Astrocyte of the spinal cord (primary cell): Measurements from ENCODE around the gene TDRD15.

ENCODE experiments used
- DNase-seq: peaks from one replicate; pipeline ENCODE4 v3.0.0; 2011; ENCODE audit warnings: low read depth, low spot score
- H3K4me3 ChIP-seq: 2 replicates; pipeline ENCODE4 v1.5.1; 2011; ENCODE audit warnings: low read depth, mild to moderate bottlenecking, low read length, moderate library complexity
- in situ Hi-C: cut with HindIII; loops from 2 replicates; pipeline ENCODE4 v1.10.0; 2017; ENCODE audit warnings: low sequenced_read_pairs
- TF ChIP-seq, protein P1 (sequence below): IDR thresholded peaks from 2 replicates; pipeline ENCODE4 v1.5.1; 2012; ENCODE audit warnings: low read depth, mild to moderate bottlenecking, low read length, inconsistent platforms

TDRD15 gene

DNA sequence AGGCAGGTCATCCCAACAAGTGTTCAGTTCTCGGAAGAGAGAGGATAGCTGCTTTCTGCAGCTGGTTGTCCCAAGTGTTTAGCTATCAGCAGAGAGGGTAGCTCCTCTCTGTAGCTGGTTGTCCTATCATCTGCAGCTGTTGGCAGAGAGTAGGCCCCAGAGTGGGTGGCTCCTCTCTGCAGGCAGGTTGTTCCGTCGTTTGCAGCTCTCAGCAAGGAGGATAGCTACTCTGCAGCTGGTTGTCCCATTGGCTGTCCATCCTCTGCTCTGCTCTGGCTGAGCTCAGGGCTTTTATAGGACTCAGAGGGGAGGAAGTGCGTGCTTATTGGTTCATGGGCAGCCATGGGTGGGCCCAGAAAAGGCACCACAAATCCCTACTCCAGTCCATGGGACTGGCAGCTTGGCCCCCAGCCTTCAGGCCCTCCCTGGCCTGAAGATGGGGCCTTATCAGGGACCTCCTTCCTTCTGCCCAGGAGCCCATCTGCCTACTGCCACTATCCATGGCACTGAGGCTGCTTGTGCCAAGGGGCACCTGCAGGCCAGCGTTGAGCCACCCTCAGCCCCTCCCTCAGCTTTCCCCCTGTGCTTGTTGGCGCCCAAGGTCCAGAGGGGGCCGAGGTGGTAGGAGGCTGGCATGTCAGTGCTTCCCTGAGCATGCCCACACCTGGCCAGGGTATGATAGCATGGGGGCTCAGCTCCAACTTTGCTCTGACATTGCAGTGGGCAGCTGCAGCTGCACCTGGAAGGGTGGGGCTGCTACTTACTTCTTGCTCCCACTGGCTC, 38.3 kb downstream of the TDRD15 start:
- DNase-seq: no peak
- in situ Hi-C loops: no loop called here
- TF ChIP-seq, protein P1, sequence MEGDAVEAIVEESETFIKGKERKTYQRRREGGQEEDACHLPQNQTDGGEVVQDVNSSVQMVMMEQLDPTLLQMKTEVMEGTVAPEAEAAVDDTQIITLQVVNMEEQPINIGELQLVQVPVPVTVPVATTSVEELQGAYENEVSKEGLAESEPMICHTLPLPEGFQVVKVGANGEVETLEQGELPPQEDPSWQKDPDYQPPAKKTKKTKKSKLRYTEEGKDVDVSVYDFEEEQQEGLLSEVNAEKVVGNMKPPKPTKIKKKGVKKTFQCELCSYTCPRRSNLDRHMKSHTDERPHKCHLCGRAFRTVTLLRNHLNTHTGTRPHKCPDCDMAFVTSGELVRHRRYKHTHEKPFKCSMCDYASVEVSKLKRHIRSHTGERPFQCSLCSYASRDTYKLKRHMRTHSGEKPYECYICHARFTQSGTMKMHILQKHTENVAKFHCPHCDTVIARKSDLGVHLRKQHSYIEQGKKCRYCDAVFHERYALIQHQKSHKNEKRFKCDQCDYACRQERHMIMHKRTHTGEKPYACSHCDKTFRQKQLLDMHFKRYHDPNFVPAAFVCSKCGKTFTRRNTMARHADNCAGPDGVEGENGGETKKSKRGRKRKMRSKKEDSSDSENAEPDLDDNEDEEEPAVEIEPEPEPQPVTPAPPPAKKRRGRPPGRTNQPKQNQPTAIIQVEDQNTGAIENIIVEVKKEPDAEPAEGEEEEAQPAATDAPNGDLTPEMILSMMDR: no peak
- H3K4me3 ChIP-seq: no peak overlapping the region

DNA sequence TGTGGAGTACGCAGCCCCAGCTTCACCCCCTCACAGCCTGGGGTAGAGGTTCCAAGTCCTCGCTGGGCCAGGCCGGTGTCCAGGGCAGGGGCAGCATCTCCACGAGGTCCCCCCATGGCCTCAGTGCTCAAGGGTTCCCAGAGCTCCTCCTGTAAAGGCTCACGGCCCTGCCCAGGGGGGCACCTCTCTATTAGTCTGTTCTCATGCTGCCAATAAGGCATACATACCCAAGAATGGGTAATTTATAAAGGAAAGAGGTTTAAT, 38.8 kb downstream of the TDRD15 start:
- H3K4me3 ChIP-seq: no peak overlapping the region
- in situ Hi-C loops: no loop called here
- TF ChIP-seq, protein P1: no peak
- no peak for DNase-seq

DNA sequence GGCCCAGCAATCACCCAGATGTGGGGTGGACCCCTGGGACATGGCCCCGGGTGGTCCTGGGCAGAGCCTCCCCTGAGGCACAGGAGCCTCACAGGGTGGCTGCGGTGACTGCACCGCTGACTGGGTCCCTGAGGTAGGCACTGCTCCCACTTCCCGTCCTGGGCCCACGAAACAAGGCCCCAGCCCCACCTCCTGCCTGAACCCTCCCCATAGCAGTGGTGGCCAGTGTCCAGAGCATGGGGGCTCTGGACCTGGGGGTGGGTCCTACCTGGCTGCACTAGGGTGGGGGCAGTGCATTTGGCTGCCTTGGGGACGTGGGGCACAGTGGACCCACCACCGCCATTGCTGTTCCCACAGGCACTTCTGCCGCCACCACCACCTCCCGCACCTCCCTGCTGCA, 39.4 kb downstream of the TDRD15 start:
- no peak overlapping the region for H3K4me3 ChIP-seq
- in situ Hi-C loops: no loop called here
- no peak for DNase-seq
- TF ChIP-seq, protein P1: no peak

DNA sequence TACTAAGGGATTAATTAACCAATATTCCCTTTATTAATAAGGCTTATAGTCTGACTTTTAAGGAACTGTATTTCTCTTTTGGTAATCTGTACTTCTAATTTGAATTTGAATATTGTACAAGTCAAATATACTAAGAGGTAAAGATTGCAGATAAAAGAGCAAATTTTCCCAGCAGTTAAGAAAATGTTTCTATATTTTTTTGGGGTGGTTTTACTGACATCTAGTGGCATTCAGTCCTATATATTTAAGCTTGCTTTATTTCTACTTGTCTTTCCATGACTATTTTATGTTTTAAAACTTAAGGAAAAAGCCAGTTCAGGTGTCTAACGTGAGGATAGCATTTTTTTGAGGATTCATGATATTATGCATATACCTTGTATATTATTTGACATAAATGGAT, 41.6 kb downstream of the TDRD15 start:
- TF ChIP-seq, protein P1: peak; percentile 11
- no peak overlapping the region for H3K4me3 ChIP-seq
- in situ Hi-C loops: no loop called here
- peak; percentile 1 for DNase-seq

- no peak for DNase-seq
- H3K4me3 ChIP-seq: no peak overlapping the region
- in situ Hi-C loops: no loop called here
- TF ChIP-seq, protein P1: no peak
Observed at GRCh38 chr2:21175895-21176646, 52.3 kb downstream of the TDRD15 start.

DNA sequence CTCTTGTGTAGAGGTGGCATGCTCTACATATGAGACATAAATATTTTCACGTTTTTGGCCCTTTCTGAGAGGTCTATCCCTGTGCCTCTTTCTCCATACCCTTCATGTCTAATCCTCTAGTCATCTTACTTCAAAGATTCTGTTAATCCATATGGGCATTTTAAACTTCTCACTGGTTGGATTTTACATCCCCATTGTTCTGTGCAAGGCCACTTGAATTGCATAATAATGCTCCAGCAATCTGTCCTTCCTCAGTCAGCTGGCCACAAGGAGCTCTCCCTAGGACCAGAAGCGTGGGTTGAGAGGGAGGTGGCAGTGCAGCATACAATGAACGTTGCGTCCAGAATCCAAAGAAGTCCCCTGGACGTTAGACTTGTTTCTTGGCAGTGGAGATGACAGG, 58.2 kb downstream of the TDRD15 start:
- no peak for DNase-seq
- in situ Hi-C loops: no loop called here
- TF ChIP-seq, protein P1: no peak
- no peak overlapping the region for H3K4me3 ChIP-seq
